HG02970 (cell line): ENCODE measurements around the gene MFSD11.

Experiments
- ATAC-seq: cut with Tn5 transposase; IDR thresholded peaks from one replicate; pipeline ENCODE4 v1.9.1; 2021; ENCODE audit warnings: mild to moderate bottlenecking, moderate library complexity, moderate number of reproducible peaks; ENCODE audit not compliant: unreplicated experiment, low FRiP score

Gene MFSD11

GRCh38 chr17:76826330-76827068 is 88.6 kb downstream of the MFSD11 start:
- ATAC-seq = no peak

GRCh38 chr17:76827736-76828135 is 89.8 kb downstream of the MFSD11 start:
- ATAC-seq = no peak
